ENCODE data around the gene PNLDC1. TPM values are rescaled to one million over a fixed set of nuclear protein-coding genes. Genes with fewer than 3 reads are reported as not detected.
"Not testable (repeated sequence)": the region's sequence is repeated elsewhere in the genome, so short reads cannot be mapped to it uniquely, and the experiment has no call there.

Gene PNLDC1
- total and polyA plus RNA-seq, 4 donors, result 0.10 to 0.78 (median 0.43) TPM

DNA sequence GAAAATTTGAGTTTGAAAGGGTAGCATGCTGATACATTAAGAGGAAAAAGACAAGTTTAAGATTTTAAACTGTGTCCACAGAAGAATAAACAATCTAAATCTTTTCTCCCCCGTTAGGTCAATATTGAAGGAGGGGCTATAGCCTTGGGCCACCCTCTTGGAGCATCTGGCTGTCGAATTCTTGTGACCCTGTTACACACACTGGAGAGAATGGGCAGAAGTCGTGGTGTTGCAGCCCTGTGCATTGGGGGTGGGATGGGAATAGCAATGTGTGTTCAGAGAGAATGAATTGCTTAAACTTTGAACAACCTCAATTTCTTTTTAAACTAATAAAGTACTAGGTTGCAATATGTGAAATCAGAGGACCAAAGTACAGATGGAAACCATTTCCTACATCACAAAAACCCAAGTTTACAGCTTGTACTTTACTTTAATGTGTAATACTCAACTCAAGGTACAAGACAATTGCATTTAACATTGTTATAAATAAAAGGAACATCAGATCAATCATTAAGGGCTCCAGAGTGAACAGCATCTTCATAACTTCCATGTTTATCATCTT, 21.5 kb upstream of the PNLDC1 start:
- H3K27me3 ChIP-seq (ENCODE audit: control insufficient read depth, insufficient read depth, low read length), result no peaks in the 10 kb centered on the region

DNA sequence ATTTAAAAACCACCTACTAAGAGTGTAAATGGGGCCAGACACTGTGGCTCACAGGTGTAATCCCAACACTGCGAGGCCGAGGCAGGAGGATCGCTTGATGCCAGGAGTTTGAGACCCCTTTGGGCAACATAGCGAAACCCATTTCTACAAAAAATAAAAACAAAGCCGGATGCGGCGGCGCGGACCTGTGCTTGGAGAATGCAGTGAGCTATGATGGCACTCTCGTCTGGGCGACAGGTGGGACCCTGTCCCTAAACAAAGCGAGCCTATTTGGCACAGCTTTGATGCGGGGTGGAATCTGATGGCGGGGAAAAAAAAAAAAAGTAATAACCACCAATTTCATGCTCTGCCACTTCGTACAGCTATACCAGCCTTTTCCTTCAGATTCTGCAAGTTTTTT, 11.8 kb upstream of the PNLDC1 start:
- H3K9me3 ChIP-seq (ENCODE audit: control insufficient read depth, insufficient read depth, low read length), result no peaks in the 10 kb centered on the region
- WGBS (ENCODE audit: insufficient coverage), result 61% methylated on average over 3 of the region's 15 CpGs
- peaks cover 19% of the 10 kb centered on the region for H3K36me3 ChIP-seq (ENCODE audit: control insufficient read depth, insufficient read depth, low read length)
- H3K4me1 ChIP-seq (ENCODE audit: control insufficient read depth, insufficient read depth, low read length), result peaks cover 24% of the 10 kb centered on the region
- H3K4me3 ChIP-seq (ENCODE audit: low read depth, low read length), result peak overlapping the region; percentile 70
- no peaks in the 10 kb centered on the region for H3K27me3 ChIP-seq (ENCODE audit: control insufficient read depth, insufficient read depth, low read length)
- no peak overlapping the region for H3K27ac ChIP-seq (ENCODE audit: low read depth, low read length)
- no peak for DNase-seq (ENCODE audit: low read depth in 4 of 6, low spot score in 6 of 6)

More for the DNA sequence above, 21.5 kb upstream of the PNLDC1 start:
- DNase-seq (ENCODE audit: low read depth in 4 of 6, low spot score in 6 of 6), result no peak
- Histone ChIP-seq H3K36me3 (ENCODE audit: control insufficient read depth, insufficient read depth, low read length) (peaks cover 39% of the 10 kb centered on the region), H3K9me3 (ENCODE audit: control insufficient read depth, insufficient read depth, low read length) (no peaks in the 10 kb centered on the region), H3K4me1 (ENCODE audit: control insufficient read depth, insufficient read depth, low read length) (no peaks in the 10 kb centered on the region), H3K27ac (ENCODE audit: low read depth, low read length) (no peak overlapping the region), H3K4me3 (ENCODE audit: low read depth, low read length) (no peak overlapping the region)
- WGBS (ENCODE audit: insufficient coverage), result 63% methylated on average over 1 of the region's 3 CpGs

DNA sequence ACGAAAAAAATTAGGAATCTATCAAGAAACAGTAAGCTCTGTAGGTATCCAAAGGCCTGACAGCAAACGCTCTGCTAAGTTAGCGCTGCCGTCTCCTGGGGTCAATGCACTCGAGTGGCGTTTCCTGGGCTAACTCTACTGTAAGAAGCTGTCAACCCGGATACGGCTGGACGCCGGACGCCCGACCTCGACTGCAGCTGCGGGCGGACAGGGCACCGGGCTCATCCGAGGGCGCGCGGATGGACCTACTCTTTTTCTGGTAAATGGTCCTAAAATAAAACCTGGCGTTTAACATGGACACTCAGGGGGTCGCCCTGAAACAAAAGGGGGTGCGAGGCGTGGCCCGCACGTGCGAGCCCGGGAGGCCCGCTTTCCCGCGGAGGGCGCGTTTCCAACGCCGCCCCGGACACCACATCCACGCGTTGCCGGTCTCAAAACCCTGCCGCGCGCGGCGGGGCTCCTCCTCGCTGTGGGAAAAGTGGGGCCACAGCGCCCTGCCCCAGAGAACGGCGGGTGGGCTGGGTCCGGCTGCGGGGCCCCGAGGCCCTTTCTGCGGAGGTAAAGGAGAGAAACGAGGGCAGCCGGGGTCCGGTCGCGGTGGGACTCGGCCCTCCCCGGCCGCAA, 11.2 kb upstream of the PNLDC1 start:
- Histone ChIP-seq H3K27ac (ENCODE audit: low read depth, low read length) (peak overlapping the region; percentile 96), H3K9me3 (ENCODE audit: control insufficient read depth, insufficient read depth, low read length) (no peaks in the 10 kb centered on the region), H3K4me3 (ENCODE audit: low read depth, low read length) (peak overlapping the region; percentile 70), H3K4me1 (ENCODE audit: control insufficient read depth, insufficient read depth, low read length) (peaks cover 24% of the 10 kb centered on the region), H3K27me3 (ENCODE audit: control insufficient read depth, insufficient read depth, low read length) (no peaks in the 10 kb centered on the region), H3K36me3 (ENCODE audit: control insufficient read depth, insufficient read depth, low read length) (peaks cover 16% of the 10 kb centered on the region)
- DNase-seq (ENCODE audit: low read depth in 4 of 6, low spot score in 6 of 6), result peak in 1 of 6 donors; percentile 32
- under 1% methylated on average over 60 of the region's 60 CpGs for WGBS (ENCODE audit: insufficient coverage)

DNA sequence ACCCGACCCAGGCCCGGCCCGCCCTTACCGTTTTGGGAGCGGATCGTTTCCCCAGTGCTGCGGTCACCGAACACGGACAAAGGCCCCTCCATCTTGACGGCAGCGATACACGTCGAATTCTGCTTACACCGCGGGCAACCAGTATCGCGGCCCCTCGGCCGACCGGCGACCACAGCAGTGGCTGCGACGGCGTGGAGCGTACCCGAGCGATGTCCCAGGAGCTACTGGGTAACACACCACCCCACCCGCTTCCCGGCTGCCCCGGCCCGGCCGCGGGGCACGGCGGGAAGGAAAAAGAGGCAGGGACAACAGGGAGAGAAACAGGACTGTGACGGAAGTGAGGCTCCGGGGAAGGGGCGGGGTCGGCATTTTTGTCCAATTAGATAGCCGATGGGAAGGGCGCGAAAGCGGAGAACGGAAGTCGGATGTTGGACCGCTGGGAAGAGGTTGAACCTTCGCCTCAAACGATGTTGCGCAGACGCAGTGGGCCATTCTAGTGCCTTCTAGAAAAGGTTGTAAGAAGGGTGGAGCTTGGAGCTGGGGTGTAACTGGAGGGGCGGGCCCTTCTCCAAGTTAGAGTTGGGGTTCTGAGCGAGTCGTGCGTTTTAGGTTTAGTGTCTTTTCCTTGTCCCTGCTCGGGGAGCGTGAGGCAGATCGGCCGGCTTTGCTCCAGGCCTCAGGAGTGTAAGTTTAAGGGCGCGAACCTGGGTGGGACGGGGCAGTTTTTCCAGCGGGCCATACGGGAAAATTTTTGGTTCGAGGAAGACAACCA, 10.5 kb upstream of the PNLDC1 start, which contains the start of gene TCP1:
Gene TCP1 (minus strand): TSS at position 226 of the 772 bp plus-strand sequence. CDS start 134 bp downstream, at position 92.
- under 1% methylated on average over 58 of the region's 64 CpGs for WGBS (ENCODE audit: insufficient coverage)
- peak; percentile 99 to 100 (median 100) for DNase-seq (ENCODE audit: low read depth in 4 of 6, low spot score in 6 of 6)
- Histone ChIP-seq H3K27ac (ENCODE audit: low read depth, low read length) (peak within 1 kb of the TSS; percentile 96), H3K36me3 (ENCODE audit: control insufficient read depth, insufficient read depth, low read length) (peaks cover 13% of the 10 kb centered on the region), H3K4me3 (ENCODE audit: low read depth, low read length) (peak within 1 kb of the TSS; percentile 70), H3K9me3 (ENCODE audit: control insufficient read depth, insufficient read depth, low read length) (no peaks in the 10 kb centered on the region), H3K4me1 (ENCODE audit: control insufficient read depth, insufficient read depth, low read length) (peaks cover 24% of the 10 kb centered on the region), H3K27me3 (ENCODE audit: control insufficient read depth, insufficient read depth, low read length) (no peaks in the 10 kb centered on the region)

DNA sequence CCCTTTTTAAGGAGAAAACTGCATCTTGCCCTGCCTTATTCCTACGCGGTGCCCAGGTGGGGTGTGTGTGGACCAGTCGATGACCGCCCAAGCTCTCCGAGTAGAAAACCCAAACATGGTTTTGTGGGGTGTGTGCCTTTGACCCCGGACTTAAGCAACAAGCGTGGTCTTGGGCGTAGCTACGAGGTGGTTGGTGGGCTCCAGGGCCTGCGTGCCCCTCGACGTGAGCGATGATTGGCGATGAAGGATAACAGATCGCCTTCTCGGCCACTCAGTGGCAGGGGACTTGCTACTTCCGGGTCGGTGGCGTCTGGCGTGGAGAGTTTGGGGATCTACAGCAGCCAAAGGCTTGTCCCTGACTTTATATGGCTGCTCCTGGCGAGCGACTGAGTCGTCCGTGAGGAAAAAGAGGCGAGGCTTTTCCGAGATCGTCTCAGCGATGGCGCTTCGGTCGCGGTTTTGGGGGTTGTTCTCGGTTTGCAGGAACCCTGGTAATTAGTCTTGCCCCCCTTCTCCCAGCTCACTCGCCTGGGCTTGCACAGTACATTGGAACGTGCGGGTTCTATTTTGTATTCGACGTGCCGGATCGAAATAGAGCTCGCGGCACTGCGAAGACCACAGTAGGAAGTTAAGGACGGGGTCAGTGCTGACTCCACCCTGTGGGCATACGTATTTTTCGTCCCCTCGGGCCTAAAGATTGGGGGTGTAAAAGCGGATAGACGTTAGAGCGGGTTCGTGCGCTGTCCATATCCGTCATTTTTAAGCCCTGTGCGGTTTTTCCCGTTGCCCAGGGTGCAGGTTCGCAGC, 9.7 kb upstream of the PNLDC1 start, which contains the start of gene MRPL18:
Gene MRPL18 (plus strand): TSS at position 319 of the 807 bp plus-strand sequence. CDS start 121 bp downstream, at position 440.
- Histone ChIP-seq H3K27me3 (ENCODE audit: control insufficient read depth, insufficient read depth, low read length) (no peaks in the 10 kb centered on the region), H3K9me3 (ENCODE audit: control insufficient read depth, insufficient read depth, low read length) (no peaks in the 10 kb centered on the region), H3K36me3 (ENCODE audit: control insufficient read depth, insufficient read depth, low read length) (peaks cover 9% of the 10 kb centered on the region), H3K4me3 (ENCODE audit: low read depth, low read length) (peak within 1 kb of the TSS; percentile 70), H3K27ac (ENCODE audit: low read depth, low read length) (peak within 1 kb of the TSS; percentile 96), H3K4me1 (ENCODE audit: control insufficient read depth, insufficient read depth, low read length) (peaks cover 24% of the 10 kb centered on the region)
- DNase-seq (ENCODE audit: low read depth in 4 of 6, low spot score in 6 of 6), result peak; percentile 88 to 99 (median 93)
- under 1% methylated on average over 56 of the region's 56 CpGs for WGBS (ENCODE audit: insufficient coverage)

DNA sequence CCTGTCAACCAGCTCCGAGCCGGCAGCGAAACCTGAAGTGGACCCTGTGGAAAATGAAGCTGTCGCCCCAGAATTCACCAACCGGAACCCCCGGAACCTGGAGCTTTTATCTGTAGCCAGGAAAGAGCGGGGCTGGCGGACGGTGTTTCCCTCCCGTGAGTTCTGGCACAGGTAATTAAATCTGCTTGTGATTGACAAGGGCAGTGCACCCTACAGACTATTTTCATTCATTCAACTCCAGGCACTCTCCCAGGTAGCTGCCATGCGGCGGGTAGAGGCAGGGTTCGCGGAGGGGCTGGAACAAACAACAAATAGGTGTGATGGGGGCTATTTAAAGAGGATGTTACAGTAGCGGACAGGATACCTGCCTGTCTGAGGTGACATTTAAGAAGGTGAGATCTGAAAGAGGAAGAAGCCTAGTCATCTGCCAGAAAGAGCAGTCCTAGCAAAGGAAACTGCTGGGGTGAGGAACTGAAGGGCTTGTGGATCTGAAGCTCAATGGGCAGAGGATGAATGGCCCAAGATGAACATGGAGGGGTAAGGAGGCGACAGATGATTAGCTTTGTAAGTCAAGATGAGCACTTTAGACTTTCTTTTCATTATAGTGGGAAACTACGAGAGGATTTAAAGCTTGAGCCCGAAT, 9.0 kb upstream of the PNLDC1 start:
- Histone ChIP-seq H3K4me3 (ENCODE audit: low read depth, low read length) (peak overlapping the region; percentile 70), H3K27me3 (ENCODE audit: control insufficient read depth, insufficient read depth, low read length) (no peaks in the 10 kb centered on the region), H3K4me1 (ENCODE audit: control insufficient read depth, insufficient read depth, low read length) (peaks cover 24% of the 10 kb centered on the region), H3K27ac (ENCODE audit: low read depth, low read length) (peak overlapping the region; percentile 96), H3K9me3 (ENCODE audit: control insufficient read depth, insufficient read depth, low read length) (no peaks in the 10 kb centered on the region), H3K36me3 (ENCODE audit: control insufficient read depth, insufficient read depth, low read length) (peaks cover 13% of the 10 kb centered on the region)
- no peak for DNase-seq (ENCODE audit: low read depth in 4 of 6, low spot score in 6 of 6)
- WGBS (ENCODE audit: insufficient coverage), result 23% methylated on average over 16 of the region's 18 CpGs

DNA sequence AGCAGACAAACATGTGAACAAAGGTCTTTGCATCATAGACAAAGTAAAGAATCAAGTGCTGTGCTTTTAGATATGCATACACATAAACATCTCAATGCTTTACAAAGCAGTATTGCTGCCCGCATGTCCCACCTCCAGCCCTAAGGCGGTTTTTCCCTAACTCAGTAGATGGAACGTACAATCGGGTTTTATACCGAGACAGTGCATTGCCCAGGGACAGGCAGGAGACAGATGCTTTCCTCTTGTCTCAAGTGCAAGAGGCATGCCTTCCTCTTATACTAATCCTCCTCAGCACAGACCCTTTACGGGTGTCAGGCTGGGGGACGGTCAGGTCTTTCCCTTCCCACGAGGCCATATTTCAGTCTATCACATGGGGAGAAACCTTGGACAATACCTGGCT, 5.1 kb upstream of the PNLDC1 start:
- not testable (repeated sequence) for H3K27ac ChIP-seq (ENCODE audit: low read depth, low read length); H3K4me3 ChIP-seq (ENCODE audit: low read depth, low read length); H3K27me3 ChIP-seq (ENCODE audit: control insufficient read depth, insufficient read depth, low read length); DNase-seq (ENCODE audit: low read depth in 4 of 6, low spot score in 6 of 6); H3K9me3 ChIP-seq (ENCODE audit: control insufficient read depth, insufficient read depth, low read length)
- H3K36me3 ChIP-seq (ENCODE audit: control insufficient read depth, insufficient read depth, low read length), result peaks cover 26% of the 10 kb centered on the region
- WGBS (ENCODE audit: insufficient coverage), result 84% methylated on average over 4 of the region's 8 CpGs
- H3K4me1 ChIP-seq (ENCODE audit: control insufficient read depth, insufficient read depth, low read length), result peaks cover 14% of the 10 kb centered on the region

DNA sequence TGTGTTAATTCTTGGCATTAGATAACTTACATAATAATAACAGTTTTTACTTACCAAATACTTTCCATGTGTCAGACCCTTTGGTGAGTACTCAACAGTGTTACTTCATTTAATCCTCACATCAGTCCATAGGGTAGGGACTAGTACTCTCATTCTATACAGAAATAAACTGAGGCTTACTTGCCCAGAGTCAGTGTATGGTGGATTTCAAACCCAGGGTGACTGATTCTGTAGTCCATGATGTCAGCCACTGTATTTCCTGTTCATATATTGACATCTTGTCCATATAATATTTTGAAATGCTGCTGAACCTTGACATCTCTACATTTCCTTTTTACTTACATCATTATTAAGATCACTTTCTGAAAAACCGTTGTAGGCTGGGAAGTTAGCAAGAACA, 2.5 kb upstream of the PNLDC1 start:
- H3K4me3 ChIP-seq (ENCODE audit: low read depth, low read length), result no peak overlapping the region
- WGBS (ENCODE audit: insufficient coverage), result no CpG with 5 or more reads among the region's 1 CpG
- no peak overlapping the region for H3K27ac ChIP-seq (ENCODE audit: low read depth, low read length)
- H3K9me3 ChIP-seq (ENCODE audit: control insufficient read depth, insufficient read depth, low read length), result no peaks in the 10 kb centered on the region
- DNase-seq (ENCODE audit: low read depth in 4 of 6, low spot score in 6 of 6), result no peak
- peaks cover 33% of the 10 kb centered on the region for H3K36me3 ChIP-seq (ENCODE audit: control insufficient read depth, insufficient read depth, low read length)
- H3K4me1 ChIP-seq (ENCODE audit: control insufficient read depth, insufficient read depth, low read length), result peaks cover 3% of the 10 kb centered on the region
- H3K27me3 ChIP-seq (ENCODE audit: control insufficient read depth, insufficient read depth, low read length), result no peaks in the 10 kb centered on the region

DNA sequence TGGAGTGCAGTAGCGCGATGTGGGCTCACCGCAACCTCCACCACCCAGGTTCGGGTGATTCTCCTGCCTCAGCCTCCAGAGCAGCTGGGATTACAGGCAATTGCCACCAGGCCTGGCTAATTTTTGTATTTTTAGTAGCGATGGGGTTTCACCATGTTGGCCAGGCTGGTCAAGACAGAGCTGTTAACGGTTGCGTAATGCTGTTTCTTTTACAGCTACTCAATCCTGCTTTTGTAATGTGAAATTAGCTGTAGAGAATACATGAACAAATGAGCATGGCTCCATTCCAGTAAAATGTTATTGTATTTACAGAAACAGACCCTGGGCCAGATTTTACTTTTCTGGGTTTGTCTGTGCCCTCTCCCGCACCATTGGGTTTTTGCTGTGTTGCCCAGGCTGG, 1.9 kb downstream of the PNLDC1 start:
- WGBS (ENCODE audit: insufficient coverage), result 96% methylated on average over 5 of the region's 8 CpGs
- Histone ChIP-seq H3K36me3 (ENCODE audit: control insufficient read depth, insufficient read depth, low read length) (peaks cover 21% of the 10 kb centered on the region), H3K4me3 (ENCODE audit: low read depth, low read length) (no peak overlapping the region), H3K27me3 (ENCODE audit: control insufficient read depth, insufficient read depth, low read length) (no peaks in the 10 kb centered on the region), H3K9me3 (ENCODE audit: control insufficient read depth, insufficient read depth, low read length) (no peaks in the 10 kb centered on the region), H3K27ac (ENCODE audit: low read depth, low read length) (no peak overlapping the region), H3K4me1 (ENCODE audit: control insufficient read depth, insufficient read depth, low read length) (no peaks in the 10 kb centered on the region)
- no peak for DNase-seq (ENCODE audit: low read depth in 4 of 6, low spot score in 6 of 6)

Measured in spinal cord (tissue), 10 donors.